GM20000 (cell line): ENCODE measurements around the gene FBXW9.

ENCODE experiments used
- DNase-seq: peaks from one replicate; pipeline ENCODE4 v3.0.0; 2012; ENCODE audit warnings: low spot score
- TF ChIP-seq, protein P1 (sequence below): IDR thresholded peaks from 2 replicates; pipeline ENCODE4 v1.5.1; 2012; ENCODE audit warnings: mild to moderate bottlenecking, control low read depth; ENCODE audit errors: extremely low read depth, missing control alignments

Gene FBXW9

DNA sequence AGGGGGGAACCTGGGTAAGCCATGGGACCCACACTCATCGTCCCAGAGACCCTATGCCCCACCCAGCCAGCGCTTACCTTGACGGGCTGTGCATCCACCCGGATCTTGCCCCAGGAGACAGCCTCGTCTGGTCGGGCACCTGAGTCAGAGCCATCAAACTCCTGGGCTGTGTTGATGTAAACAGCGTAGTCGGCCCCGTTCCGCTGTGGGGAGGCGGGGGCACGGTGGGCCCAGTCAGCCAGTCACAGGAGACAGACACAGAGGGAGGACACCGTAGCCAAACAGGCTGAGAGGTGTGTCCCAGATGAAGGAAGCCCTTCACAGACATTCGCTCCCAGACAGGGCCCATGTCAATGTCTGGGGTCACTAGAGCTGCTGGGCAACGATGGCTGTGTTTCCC is 20.5 kb downstream of the FBXW9 start:
- TF ChIP-seq, protein P1, sequence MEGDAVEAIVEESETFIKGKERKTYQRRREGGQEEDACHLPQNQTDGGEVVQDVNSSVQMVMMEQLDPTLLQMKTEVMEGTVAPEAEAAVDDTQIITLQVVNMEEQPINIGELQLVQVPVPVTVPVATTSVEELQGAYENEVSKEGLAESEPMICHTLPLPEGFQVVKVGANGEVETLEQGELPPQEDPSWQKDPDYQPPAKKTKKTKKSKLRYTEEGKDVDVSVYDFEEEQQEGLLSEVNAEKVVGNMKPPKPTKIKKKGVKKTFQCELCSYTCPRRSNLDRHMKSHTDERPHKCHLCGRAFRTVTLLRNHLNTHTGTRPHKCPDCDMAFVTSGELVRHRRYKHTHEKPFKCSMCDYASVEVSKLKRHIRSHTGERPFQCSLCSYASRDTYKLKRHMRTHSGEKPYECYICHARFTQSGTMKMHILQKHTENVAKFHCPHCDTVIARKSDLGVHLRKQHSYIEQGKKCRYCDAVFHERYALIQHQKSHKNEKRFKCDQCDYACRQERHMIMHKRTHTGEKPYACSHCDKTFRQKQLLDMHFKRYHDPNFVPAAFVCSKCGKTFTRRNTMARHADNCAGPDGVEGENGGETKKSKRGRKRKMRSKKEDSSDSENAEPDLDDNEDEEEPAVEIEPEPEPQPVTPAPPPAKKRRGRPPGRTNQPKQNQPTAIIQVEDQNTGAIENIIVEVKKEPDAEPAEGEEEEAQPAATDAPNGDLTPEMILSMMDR, result no peak

DNA sequence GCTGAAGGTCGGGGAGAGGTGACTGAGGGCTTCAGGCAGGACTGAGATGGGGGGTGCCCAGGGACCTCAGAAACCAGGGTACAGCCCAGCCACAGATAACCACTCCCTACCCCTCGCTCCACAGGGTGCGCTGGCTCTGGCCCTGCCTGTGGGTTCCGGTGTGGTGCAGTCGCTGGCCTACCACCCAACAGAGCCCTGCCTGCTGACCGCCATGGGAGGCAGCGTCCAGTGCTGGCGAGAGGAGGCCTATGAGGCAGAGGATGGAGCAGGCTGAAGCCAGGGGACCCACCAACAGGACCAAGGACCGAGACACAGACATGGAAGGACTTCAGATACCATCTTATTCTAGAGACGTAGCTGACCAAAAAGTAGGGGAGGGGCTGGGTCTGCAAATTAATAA is 21.0 kb downstream of the FBXW9 start:
- TF ChIP-seq, protein P1, result no peak
- DNase-seq, result no peak

More for the DNA sequence above, 20.5 kb downstream of the FBXW9 start:
- DNase-seq, result no peak

DNA sequence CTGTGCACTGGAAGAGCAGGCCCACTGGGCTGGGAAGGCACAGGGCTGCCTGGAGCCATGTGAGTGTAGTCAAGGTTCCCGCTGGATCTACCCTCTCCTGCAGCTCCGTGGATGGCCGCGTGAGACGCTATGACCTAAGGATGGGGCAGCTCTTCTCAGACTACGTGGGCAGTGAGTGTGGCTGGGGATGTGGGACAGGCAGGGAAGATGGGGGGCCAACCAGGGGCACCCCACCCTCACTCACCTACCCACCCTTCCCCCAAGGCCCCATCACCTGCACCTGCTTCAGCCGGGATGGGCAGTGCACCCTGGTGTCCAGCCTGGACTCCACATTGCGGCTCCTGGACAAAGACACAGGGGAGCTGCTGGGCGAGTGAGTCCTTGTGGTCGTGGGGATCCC is 23.7 kb downstream of the FBXW9 start:
- DNase-seq, result no peak
- TF ChIP-seq, protein P1, result no peak

DNA sequence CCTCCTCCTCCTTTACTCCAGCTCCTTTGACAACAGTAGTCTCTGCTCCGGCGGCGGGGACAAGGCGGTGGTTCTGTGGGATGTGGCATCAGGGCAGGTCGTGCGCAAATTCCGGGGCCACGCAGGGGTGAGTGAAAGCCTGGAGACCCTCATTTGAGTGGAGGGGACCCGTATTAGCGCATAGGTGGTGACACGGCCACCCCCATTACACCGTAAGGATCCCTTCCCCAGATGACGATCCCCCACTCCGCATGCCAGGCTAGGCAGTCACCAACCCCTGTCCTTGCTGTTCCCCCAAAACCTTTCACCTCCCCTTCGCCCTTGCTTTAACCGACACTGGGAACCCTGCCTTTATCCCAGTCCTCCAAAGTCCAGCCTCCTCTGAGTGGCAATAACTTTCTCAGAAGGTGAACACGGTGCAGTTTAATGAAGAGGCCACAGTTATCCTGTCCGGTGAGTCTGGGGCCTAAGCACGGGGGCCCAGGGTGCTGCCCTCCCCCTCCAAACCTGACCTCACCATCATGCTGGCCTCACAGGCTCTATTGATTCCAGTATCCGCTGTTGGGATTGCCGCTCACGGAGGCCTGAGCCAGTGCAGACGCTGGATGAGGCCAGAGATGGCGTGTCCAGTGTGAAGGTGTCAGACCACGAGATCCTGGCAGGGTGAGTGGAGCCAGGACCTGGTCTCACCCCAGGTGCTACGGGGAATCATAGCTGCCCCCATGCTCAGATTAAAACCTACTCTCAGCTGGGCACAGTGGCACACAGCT is 26.1 kb downstream of the FBXW9 start:
- no peak for DNase-seq
- TF ChIP-seq, protein P1, result no peak

DNA sequence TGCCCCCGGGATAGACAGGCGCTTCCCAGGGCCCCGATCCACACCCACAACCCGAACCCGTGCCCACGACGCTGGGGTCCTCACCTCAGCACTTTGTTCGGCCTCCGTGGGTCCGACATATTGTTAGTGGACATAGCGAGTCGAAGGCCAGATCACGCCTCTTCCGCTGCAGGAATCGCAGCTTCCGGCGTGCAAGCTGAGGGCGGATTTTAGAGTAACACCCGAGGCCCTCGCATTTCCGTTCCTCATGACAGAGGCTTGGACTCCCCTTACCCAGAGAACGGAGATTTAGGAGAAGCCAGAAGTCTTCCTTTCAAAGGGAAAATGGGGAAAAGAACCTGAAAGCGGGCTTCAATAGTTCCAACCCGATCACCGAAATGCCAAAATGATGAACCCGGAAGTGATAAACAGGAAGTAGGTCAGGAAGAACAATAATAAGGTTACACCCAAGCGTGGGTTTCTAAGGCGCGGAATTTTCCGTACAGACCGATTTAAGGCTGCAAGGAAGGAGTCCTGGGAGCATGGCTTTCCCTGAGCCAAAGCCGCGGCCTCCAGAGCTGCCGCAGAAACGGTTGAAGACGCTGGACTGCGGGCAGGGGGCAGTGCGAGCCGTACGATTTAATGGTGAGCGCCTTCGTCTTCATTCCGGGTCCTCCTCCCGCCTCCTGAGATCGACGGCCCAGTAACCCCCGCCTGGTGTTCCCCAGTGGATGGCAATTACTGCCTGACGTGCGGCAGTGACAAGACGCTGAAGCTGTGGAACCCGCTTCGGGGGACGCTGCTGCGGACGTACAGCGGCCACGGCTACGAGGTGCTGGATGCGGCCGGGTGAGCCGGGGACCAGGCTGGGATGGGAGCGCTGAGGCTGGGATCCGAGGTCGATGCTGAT is 26.9 kb downstream of the FBXW9 start:
- TF ChIP-seq, protein P1, result no peak
- DNase-seq, result peak; percentile 84

DNA sequence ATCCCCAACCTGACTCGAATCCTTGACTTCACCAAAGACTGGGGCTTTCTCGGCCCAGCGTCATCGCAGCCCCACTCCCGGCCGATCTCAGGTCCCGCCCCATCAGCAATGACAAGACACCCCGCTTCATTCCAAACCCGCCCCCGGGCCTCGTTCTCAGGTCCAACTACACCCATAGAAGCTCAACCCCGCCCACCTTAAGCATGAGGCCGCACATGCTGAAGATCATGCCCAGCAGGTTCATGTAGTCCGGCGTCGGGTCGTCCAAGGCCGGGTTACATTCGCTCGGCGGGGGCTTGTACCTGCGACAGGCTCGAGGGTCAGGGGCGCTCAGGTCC is 27.5 kb downstream of the FBXW9 start:
- DNase-seq, result no peak
- TF ChIP-seq, protein P1, result no peak

DNA sequence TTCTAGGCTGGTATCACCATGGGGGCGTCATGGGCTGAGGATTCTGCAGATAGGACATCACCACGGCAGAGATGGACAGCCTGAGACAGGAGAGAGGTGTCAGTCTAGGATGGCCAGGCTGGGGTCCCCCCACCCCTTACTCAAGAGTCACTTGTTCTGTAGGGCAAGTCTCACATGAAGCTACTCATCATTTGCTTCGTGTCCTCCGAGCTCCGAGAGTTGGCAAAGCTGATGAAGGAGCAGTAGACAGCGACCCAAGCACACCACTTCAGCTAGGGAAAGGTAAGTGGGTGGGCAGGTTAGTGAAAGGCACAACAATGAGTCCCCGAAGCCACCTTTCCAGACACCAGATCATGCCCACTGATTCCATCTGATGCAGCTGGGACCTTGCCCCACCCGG is 28.1 kb downstream of the FBXW9 start:
- no peak for DNase-seq
- TF ChIP-seq, protein P1, result no peak
